GM12878 (cell line): ENCODE data around the gene REV1. TPM values are rescaled to one million over a fixed set of nuclear protein-coding genes. Genes with fewer than 3 reads are reported as not detected.

Source experiments
- EP300 ChIP-seq, 2 experiments: fragments of 150-350 bp in 1 of 2; IDR thresholded peaks; 2 replicates each; pipeline ENCODE4 v1.6.1; 2011 to 2012; ENCODE audit warnings: low read depth in 2 of 2, low read length in 2 of 2, borderline replicate concordance in 1 of 2, improper control_type of control experiment in 1 of 2, inconsistent platforms in 1 of 2; ENCODE audit not compliant: control insufficient read depth in 1 of 2
- ESRRA ChIP-seq: IDR thresholded peaks from 2 replicates; pipeline ENCODE4 v1.6.1; 2012; ENCODE audit warnings: mild to moderate bottlenecking, low read length, improper control_type of control experiment
- EZH2 ChIP-seq: IDR thresholded peaks from 2 replicates; pipeline ENCODE4 v1.6.1; 2012; ENCODE audit warnings: low read depth, mild to moderate bottlenecking, control low read depth, inconsistent platforms, low read length, borderline replicate concordance; ENCODE audit not compliant: control insufficient read depth
- FOXK2 ChIP-seq: fragments of 450-650 bp; IDR thresholded peaks from 2 replicates; pipeline ENCODE4 v1.6.1; 2017; ENCODE audit warnings: mild to moderate bottlenecking, moderate library complexity
- POU2F2 ChIP-seq: IDR thresholded peaks from 3 replicates; pipeline ENCODE4 v1.6.1; 2011; ENCODE audit warnings: low read depth, mild to moderate bottlenecking, low read length, borderline replicate concordance
- RAD51 ChIP-seq: fragments of 450-650 bp; IDR thresholded peaks from 2 replicates; pipeline ENCODE4 v1.6.1; 2016; ENCODE audit warnings: moderate library complexity, mild to moderate bottlenecking, inconsistent platforms
- SMAD1 ChIP-seq: fragments of 450-650 bp; IDR thresholded peaks from 2 replicates; pipeline ENCODE4 v1.6.1; 2018; ENCODE audit warnings: mild to moderate bottlenecking, low read depth; ENCODE audit not compliant: partially characterized antibody
- polyA plus RNA-seq, 11 experiments: library from polyadenylated mRNA; depleted of rRNA in 4 of 11; unstranded in 6 of 11; stranded (reverse) in 5 of 11; fragments of >200 nt; fragmentation: Nextera tagmentation in 4 of 11; fragmentation: Illumina TruSeq in 1 of 11; extraction: Ambion mirVana in 4 of 11; extraction: Trizol in 1 of 11; gene quantifications; 1 replicate in 1 of 11; 2 replicates in 10 of 11; pipeline versions ENCODE4 v1.2.1 to v1.2.3, GENCODE V29; 2011 to 2016; ENCODE audit warnings: inconsistent platforms in 2 of 11, missing spikeins in 2 of 11, low read depth in 1 of 11
- total RNA-seq, 4 experiments: library from RNA; depleted of rRNA in 3 of 4; stranded (reverse); fragments of >200 nt in 3 of 4; fragmentation: Illumina TruSeq in 1 of 4; extraction: Trizol in 1 of 4; gene quantifications; 2 replicates each; pipeline versions ENCODE4 v1.2.1 to v1.2.3, GENCODE V29; 2013 to 2021
- TF ChIP-seq, protein P1 (sequence below): fragments of 450-650 bp; IDR thresholded peaks from 2 replicates; pipeline ENCODE4 v1.6.1; 2017; ENCODE audit warnings: mild to moderate bottlenecking, moderate library complexity
- TF ChIP-seq, protein P2 (sequence below): IDR thresholded peaks from 2 replicates; pipeline ENCODE4 v1.6.1; 2012; ENCODE audit warnings: mild to moderate bottlenecking, low read depth, low read length
- TF ChIP-seq, protein P3 (sequence below): IDR thresholded peaks from 2 replicates; pipeline ENCODE4 v1.6.1; 2011; ENCODE audit warnings: low read depth, low read length, improper control_type of control experiment, borderline replicate concordance
- TF ChIP-seq, protein P4 (sequence below): fragments of 450-650 bp; conservative IDR thresholded peaks from 2 replicates; pipeline ENCODE4 v1.6.1; 2017; ENCODE audit warnings: mild to moderate bottlenecking, moderate library complexity
- TF ChIP-seq, protein P5 (sequence below), 3 experiments: IDR thresholded peaks in 2 of 3; conservative IDR thresholded peaks in 1 of 3; 2 replicates each; pipeline ENCODE4 v1.5.1; 2011; ENCODE audit warnings: low read depth in 3 of 3, low read length in 3 of 3, mild to moderate bottlenecking in 3 of 3, control low read depth in 2 of 3, moderate library complexity in 2 of 3, inconsistent platforms in 1 of 3, mixed read lengths in 1 of 3; ENCODE audit not compliant: control insufficient read depth in 2 of 3, insufficient read depth in 1 of 3; ENCODE audit errors: extremely low read depth in 1 of 3

Gene REV1
- total and polyA plus RNA-seq, 10 of the 15 experiments (the other 5 are each of a cell fraction or from before 2014, with no cell fraction given), result 11.3 to 46.8 (median 29.0) TPM

DNA sequence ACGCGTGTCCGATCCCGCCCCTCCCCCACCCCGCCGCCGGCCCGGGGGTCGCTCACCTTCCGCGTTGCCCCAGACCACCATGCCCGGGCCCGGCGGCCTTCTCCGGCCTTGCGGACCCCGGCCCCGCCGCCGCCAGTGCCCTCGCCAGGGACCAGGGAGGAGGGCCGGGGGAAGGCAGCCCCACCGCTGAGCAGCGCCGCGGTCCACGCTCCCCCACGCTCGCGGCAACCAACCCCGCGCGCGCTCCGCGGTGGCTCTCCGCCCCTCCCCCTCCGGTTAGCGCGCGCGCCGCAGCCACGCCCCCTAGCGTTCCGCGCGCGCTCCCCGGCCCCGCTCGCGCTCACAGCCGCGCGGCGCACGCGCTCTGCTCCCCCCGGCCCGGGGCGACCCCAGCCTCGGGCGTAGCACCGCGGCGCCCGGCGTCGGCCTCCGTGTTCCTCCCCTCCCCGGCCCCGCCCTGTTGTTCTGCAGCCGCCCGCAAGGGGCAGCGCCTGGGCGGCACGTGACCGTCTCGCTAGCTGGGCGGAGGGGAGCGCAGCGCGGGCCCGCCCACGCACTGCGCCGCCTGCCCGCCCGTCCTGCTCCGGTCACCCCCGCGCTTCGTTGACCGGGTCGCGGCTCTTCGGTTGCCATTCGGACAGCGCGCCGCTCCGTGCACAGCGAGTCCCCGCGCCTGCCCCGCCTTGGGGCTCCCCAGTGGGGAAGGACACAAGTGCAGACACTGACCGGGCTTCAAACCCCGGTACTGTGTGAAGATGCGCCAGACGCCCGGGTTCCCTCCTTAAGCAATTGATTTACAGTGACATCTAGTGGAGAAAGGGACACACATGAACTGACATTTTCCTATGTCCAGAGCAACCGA is at the start of gene REV1 (continued):
- peak; percentile 21; the same call in 1 of the 3 replicates for TF ChIP-seq POU2F2
- TF ChIP-seq RAD51, result peak; percentile 41; the same call in 1 of the 2 replicates
- TF ChIP-seq EZH2, result no peak
- TF ChIP-seq FOXK2, result no peak
- TF ChIP-seq, protein P1, sequence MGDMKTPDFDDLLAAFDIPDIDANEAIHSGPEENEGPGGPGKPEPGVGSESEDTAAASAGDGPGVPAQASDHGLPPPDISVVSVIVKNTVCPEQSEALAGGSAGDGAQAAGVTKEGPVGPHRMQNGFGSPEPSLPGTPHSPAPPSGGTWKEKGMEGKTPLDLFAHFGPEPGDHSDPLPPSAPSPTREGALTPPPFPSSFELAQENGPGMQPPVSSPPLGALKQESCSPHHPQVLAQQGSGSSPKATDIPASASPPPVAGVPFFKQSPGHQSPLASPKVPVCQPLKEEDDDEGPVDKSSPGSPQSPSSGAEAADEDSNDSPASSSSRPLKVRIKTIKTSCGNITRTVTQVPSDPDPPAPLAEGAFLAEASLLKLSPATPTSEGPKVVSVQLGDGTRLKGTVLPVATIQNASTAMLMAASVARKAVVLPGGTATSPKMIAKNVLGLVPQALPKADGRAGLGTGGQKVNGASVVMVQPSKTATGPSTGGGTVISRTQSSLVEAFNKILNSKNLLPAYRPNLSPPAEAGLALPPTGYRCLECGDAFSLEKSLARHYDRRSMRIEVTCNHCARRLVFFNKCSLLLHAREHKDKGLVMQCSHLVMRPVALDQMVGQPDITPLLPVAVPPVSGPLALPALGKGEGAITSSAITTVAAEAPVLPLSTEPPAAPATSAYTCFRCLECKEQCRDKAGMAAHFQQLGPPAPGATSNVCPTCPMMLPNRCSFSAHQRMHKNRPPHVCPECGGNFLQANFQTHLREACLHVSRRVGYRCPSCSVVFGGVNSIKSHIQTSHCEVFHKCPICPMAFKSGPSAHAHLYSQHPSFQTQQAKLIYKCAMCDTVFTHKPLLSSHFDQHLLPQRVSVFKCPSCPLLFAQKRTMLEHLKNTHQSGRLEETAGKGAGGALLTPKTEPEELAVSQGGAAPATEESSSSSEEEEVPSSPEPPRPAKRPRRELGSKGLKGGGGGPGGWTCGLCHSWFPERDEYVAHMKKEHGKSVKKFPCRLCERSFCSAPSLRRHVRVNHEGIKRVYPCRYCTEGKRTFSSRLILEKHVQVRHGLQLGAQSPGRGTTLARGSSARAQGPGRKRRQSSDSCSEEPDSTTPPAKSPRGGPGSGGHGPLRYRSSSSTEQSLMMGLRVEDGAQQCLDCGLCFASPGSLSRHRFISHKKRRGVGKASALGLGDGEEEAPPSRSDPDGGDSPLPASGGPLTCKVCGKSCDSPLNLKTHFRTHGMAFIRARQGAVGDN, result peak; percentile 62; the same call in 1 of the 2 replicates
- TF ChIP-seq EP300 (IDR thresholded peaks at IDR 0.05; ENCODE audit: borderline replicate concordance in 1 of 2, control insufficient read depth in 1 of 2, low read depth in 2 of 2, low read length in 2 of 2), result no peak; a peak in 1 of 4 replicates
- TF ChIP-seq, protein P2, sequence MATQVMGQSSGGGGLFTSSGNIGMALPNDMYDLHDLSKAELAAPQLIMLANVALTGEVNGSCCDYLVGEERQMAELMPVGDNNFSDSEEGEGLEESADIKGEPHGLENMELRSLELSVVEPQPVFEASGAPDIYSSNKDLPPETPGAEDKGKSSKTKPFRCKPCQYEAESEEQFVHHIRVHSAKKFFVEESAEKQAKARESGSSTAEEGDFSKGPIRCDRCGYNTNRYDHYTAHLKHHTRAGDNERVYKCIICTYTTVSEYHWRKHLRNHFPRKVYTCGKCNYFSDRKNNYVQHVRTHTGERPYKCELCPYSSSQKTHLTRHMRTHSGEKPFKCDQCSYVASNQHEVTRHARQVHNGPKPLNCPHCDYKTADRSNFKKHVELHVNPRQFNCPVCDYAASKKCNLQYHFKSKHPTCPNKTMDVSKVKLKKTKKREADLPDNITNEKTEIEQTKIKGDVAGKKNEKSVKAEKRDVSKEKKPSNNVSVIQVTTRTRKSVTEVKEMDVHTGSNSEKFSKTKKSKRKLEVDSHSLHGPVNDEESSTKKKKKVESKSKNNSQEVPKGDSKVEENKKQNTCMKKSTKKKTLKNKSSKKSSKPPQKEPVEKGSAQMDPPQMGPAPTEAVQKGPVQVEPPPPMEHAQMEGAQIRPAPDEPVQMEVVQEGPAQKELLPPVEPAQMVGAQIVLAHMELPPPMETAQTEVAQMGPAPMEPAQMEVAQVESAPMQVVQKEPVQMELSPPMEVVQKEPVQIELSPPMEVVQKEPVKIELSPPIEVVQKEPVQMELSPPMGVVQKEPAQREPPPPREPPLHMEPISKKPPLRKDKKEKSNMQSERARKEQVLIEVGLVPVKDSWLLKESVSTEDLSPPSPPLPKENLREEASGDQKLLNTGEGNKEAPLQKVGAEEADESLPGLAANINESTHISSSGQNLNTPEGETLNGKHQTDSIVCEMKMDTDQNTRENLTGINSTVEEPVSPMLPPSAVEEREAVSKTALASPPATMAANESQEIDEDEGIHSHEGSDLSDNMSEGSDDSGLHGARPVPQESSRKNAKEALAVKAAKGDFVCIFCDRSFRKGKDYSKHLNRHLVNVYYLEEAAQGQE, result no peak
- TF ChIP-seq, protein P3, sequence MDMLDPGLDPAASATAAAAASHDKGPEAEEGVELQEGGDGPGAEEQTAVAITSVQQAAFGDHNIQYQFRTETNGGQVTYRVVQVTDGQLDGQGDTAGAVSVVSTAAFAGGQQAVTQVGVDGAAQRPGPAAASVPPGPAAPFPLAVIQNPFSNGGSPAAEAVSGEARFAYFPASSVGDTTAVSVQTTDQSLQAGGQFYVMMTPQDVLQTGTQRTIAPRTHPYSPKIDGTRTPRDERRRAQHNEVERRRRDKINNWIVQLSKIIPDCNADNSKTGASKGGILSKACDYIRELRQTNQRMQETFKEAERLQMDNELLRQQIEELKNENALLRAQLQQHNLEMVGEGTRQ, result peak; percentile 86
- TF ChIP-seq SMAD1, result no peak
- TF ChIP-seq, protein P4, sequence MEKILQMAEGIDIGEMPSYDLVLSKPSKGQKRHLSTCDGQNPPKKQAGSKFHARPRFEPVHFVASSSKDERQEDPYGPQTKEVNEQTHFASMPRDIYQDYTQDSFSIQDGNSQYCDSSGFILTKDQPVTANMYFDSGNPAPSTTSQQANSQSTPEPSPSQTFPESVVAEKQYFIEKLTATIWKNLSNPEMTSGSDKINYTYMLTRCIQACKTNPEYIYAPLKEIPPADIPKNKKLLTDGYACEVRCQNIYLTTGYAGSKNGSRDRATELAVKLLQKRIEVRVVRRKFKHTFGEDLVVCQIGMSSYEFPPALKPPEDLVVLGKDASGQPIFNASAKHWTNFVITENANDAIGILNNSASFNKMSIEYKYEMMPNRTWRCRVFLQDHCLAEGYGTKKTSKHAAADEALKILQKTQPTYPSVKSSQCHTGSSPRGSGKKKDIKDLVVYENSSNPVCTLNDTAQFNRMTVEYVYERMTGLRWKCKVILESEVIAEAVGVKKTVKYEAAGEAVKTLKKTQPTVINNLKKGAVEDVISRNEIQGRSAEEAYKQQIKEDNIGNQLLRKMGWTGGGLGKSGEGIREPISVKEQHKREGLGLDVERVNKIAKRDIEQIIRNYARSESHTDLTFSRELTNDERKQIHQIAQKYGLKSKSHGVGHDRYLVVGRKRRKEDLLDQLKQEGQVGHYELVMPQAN, result peak; percentile 93
- 0 out of 2 replicates have a peak, but pooled peaks have one; percentile 43 for TF ChIP-seq ESRRA
- TF ChIP-seq, protein P5, sequence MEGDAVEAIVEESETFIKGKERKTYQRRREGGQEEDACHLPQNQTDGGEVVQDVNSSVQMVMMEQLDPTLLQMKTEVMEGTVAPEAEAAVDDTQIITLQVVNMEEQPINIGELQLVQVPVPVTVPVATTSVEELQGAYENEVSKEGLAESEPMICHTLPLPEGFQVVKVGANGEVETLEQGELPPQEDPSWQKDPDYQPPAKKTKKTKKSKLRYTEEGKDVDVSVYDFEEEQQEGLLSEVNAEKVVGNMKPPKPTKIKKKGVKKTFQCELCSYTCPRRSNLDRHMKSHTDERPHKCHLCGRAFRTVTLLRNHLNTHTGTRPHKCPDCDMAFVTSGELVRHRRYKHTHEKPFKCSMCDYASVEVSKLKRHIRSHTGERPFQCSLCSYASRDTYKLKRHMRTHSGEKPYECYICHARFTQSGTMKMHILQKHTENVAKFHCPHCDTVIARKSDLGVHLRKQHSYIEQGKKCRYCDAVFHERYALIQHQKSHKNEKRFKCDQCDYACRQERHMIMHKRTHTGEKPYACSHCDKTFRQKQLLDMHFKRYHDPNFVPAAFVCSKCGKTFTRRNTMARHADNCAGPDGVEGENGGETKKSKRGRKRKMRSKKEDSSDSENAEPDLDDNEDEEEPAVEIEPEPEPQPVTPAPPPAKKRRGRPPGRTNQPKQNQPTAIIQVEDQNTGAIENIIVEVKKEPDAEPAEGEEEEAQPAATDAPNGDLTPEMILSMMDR (IDR thresholded peaks at IDR 0.05 in 2 of 3, conservative IDR thresholded peaks at IDR 0.05 in 1 of 3; ENCODE audit: control insufficient read depth in 2 of 3, extremely low read depth in 1 of 3, insufficient read depth in 1 of 3, low read depth in 3 of 3, low read length in 3 of 3), result peak; percentile 54 to 85 (median 65); a peak in 5 of 6 replicates
